ENCODE data around the gene CYB561D1.

The CYB561D1 gene

DNA sequence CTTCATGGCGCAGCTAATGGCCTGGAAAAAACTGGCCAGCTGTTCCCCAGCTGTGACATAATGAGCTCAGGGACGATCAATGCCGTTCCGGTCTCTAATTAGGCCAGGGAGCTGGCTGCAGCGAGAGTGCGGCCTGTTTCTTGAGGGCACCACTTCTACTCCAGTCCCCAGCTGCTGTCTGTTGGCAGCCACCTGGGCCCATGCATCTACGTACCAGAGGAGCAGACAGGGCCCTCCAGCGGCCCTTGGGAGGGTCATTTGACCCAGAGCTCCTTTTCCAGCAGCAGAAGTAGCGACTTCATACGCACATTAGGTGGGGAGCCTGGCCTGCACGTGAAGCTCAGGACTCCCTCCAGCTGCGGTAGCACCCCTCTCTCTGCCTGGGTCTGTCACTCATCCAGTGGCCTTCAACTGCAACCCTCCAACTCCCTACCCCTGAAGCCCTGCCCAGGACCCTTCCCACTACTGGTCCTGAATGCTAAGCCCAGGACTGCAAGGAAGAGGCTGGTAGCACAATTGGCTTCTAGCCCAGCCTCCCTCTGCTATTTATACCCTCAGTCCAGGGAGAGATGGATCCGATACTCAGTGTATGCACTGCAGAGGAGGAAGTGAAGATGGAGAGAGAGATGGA is 36.7 kb downstream of the CYB561D1 start:
- DNase-seq (ENCODE audit: low read depth in 2 of 2), result no peak

DNA sequence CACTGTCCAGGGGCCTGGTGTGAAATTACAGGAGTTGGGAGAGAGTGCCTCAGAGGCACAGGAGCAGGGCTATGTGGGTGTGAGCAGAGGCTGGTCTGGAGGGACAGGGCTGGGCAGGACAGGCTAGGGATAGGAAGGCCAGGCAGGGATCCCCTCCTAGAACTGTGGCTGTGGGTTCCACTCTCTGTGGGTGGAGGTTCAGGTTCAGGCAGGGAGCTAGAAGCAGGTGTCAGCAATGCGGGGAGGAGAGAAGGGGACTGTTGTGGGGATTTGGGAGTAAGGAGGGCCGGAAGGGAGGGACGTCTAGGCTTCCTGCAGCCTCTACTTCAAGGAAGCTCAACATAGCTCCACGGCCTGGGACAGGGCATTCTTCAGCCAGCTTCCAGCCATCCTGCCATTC is 37.5 kb downstream of the CYB561D1 start:
- no peak for DNase-seq (ENCODE audit: low read depth in 2 of 2)

DNA sequence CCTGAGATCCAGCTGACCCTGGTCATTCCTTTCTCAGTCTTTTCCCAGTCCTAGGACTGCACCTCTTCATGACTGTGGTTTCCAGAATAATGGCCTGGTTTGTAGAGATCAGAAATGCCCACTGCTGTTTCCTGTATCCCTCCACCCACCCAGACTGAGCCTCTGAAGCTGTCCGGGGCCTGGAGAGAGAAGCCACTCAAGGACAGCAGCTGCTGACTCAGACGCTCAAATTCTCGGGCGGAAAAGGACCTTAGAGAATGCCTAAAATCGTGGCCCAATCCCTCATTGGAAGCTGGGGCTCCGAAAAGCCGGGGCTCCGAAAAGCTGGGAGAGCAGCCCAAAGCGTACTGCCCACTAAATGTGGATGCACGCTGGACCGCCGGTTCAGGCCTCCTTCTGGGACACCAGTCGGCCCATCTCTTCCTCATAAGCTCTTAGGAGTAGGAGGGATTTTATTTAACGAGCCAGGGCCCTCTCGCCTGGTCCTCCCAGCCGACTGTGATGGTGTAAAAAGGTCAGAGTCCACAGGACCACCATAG is 38.0 kb downstream of the CYB561D1 start:
- no peak for DNase-seq (ENCODE audit: low read depth in 2 of 2)

DNA sequence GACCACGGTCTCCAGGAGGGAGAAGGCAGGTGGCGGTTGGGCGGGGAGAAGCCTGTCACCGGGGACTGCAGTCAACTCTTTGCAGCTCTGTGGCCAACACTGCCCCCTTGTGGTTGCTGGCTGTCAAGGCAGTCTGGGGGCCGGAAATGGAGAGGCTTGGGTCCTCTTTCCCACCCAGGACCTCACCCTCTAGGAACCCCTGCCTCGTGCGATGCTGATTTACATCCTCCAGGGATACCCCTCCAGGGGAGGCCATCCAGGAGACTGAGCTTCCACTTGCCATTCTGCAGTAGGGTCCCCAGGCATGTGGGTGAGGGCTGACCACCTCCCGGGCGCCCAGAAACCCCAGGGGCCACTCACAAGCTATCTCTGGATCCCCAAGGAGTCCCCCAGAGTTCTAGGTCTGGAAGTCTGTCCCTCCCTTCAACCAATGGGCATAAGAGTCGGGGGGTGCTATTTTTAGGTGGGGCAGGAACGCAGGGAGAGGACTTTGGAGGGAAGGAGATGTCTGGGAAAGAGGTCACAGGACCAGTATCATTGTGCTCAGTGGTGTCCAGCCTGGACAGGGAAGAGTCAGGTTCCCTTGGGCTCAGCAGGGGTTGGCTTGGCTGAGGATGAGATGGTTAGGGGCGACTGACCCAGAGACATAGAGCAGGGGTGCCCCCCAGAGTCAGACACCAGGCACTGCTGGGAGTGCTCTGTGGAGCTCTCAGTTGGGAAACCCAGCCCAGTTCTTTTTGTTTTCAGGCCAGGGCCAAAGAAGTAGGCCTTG is 38.7 kb downstream of the CYB561D1 start:
- peak; percentile 81 to 88 for DNase-seq (ENCODE audit: low read depth in 2 of 2)

DNA sequence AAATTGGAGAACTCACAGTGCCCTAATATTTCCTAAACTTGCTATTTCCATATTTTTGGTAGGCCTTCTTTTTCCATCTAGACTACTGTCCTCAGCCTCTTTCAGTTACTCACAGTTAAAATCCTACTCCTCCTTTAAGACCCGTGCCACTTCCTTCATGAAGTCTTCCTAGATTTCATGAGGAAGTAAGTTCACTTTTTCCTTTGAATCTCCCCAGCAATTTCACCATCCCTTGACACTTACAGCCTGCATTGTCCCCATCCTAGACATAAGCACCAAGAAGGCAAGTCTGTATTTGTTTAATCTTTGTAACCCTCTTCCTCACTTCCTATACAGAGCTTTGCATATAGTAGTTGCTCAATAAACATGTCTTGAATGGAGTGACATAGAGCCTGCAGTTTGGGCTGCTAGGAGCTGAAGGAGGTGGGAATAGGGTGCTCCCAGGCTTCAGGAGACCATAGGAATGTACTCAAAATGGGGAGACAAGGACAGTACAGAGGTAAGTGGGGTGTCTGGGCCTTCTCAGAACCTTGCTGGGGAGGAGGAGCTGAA is 40.5 kb downstream of the CYB561D1 start:
- no peak for DNase-seq (ENCODE audit: low read depth in 2 of 2)

DNA sequence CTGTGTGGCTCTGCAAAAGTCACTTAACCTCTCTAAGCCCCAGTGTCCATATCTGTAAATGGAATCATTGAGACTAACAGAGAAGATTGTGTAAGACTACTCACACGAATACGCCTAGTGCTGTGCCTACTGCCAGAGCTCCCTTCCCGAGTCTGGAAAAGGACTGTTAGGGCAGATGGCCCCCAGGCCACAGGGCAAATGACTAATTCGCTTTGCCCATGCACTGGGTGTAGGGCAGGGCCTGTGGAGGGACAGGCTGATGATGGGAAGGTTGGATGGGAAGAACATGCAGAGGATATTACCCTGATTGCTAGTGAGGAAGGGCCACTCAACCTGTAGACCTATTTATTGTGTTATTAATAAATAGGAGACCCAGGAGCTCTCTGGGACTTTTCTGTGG is 41.6 kb downstream of the CYB561D1 start:
- no peak for DNase-seq (ENCODE audit: low read depth in 2 of 2)

DNA sequence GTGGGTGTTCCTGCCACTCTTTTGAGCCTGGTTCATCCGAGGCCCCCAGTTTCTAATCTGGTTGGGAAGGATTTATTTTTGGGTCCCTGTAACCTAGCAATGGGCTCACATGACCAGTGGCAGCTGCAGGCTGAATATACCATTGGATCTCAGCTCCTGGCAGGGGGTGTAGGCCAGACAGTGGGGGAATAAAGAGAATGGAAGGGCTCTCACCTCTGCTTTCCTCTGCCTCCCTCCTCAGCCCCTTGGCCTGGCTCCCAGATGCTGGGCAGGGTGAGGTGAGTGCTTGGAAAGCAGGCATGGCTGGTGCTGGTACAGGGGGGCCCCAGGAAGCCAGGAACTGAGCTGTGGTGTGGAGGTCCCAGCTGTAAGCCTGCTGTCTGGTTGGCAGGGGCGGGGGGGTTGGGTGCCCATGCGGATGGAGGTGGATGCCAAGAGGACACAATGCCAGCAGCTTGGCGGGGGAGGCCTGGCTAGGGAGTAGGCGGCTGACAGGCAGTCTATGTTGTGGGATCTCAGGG is 42.1 kb downstream of the CYB561D1 start:
- DNase-seq (ENCODE audit: low read depth in 2 of 2), result no peak

DNA sequence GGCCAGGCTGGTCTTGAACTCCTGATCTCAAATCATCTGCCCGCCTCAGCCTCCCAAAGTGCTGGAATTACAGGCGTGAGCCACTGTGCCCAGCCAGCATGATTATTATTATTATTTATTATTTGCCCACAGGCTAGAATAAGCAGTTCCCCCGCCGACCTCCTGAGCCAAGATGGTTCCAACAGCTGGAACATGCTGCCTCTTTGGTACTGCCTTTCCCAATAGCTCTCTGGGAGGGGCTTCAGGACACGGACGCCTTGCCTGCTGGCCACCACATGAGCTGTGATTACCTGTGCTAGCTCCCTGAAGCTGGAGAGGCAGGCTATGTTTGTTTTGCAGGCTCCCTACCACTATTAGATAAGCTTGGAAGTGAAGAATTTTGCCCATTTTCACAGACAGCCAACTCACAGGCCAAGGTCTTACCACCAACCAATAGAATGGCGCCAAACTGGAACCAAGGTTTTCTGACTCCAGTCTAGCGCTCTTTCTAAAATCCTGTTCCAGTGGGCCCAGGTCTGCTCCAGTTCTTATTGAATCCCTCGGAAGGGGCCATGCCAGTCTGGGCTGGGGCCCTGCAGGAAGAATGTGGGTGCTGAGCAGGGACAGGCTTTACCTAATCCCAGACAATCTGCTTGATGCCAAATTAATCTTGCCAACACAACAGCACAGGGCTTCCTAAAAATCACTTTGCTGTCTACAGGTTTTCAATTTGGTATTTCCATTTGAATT is 43.7 kb downstream of the CYB561D1 start:
- DNase-seq (ENCODE audit: low read depth in 2 of 2), result no peak

DNA sequence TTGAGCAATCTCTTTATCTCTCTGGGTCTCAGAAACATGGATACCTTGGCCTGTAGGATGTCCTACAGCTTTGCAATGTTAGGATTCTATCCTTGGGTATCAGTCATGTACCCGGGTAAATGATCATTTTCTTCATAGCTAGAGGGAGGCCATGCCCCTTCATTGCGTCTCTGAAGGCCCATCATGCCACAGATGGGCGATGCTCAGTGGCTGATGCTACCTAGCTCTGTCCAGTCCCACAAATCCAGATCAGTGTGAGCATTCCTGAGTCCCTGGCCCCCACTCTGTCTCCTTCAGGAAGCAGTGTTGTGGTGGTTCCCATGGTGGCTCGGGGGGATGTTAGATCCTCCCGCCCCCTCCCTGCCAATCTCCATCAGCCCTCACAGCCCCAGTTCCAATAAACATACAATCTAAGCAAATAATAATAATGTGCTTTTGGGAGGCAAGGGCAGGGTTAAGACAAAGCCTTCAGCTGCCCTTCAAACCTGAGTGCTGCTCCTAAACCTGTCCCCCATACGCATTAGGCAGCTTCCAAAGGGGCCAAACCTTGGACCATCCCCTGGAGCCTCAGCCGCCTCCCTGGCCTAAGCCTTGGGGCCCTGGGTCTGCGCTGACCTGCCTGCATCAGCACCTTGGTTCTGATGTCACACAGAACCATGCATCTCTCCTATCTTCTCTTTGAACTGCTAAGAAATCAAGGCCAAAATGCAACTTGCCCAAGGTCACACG is 45.1 kb downstream of the CYB561D1 start:
- DNase-seq (ENCODE audit: low read depth in 2 of 2), result no peak

DNA sequence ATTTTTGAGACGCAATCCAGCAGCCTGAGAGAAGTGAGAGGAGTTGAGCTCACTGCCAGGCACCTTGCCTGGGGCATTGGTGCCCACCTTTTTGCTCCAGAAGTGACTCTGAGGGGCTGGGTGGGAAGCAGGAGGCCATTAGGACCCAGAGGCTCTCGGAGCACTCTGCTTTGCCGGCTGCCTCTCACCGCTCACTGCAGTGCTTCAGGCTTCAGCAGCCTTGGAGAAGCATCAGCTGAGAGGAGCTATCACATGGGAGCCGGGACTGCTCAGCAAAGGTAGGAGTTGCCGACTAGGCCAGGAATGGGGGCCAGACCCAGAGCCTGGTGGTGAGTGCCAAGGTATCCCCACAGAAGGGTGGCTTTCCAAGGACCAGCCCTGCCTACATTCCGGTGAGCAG is 45.8 kb downstream of the CYB561D1 start, which contains the start of gene GPR61:
Gene GPR61 (plus strand): TSS at position 197 of the 400 bp plus-strand sequence. CDS start 3,151 bp downstream, outside the sequence.
- DNase-seq (ENCODE audit: low read depth in 2 of 2), result no peak

DNA sequence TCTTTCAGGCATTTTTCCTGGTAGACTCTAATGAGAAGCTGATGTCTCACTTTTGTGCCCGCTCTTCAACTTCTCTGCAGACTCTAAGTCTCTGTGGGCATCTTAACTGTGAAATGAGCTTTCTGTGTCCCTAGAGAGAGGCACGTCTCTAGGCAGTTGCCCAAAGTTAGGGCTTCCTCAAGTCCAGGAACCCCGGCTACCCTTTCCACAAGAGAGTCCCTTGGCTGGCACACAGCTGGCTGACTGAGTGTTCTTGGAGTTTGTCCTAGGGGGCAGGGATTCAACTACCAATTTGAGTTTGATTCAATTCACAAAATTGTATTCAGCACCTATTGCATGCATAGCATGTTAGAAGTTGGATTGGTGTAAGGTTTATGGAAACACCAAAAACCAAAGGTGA is 47.2 kb downstream of the CYB561D1 start:
- DNase-seq (ENCODE audit: low read depth in 2 of 2), result no peak

DNA sequence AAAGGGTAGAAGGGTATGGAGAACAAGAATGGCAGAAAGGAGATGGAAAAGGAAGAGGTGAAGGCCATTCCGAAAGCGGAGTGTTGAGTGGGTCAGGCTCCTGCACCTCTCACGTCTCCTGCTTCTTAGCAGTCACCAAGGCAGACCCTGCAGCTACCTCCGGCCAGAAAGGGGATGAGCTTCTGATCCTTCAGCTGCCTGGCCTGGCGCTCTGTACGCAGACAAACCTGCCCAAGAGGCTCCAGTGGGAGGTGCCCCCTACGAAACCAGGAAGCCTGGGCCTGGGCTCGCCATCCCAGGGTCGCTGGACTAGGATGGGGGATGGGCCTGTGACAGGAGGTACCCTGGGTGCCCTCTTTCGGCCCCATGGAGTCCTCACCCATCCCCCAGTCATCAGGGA is 48.8 kb downstream of the CYB561D1 start:
- no peak for DNase-seq (ENCODE audit: low read depth in 2 of 2)

DNA sequence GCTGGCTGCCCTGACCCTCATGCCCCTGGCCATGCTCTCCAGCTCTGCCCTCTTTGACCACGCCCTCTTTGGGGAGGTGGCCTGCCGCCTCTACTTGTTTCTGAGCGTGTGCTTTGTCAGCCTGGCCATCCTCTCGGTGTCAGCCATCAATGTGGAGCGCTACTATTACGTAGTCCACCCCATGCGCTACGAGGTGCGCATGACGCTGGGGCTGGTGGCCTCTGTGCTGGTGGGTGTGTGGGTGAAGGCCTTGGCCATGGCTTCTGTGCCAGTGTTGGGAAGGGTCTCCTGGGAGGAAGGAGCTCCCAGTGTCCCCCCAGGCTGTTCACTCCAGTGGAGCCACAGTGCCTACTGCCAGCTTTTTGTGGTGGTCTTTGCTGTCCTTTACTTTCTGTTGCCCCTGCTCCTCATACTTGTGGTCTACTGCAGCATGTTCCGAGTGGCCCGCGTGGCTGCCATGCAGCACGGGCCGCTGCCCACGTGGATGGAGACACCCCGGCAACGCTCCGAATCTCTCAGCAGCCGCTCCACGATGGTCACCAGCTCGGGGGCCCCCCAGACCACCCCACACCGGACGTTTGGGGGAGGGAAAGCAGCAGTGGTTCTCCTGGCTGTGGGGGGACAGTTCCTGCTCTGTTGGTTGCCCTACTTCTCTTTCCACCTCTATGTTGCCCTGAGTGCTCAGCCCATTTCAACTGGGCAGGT is 49.5 kb downstream of the CYB561D1 start:
- no peak for DNase-seq (ENCODE audit: low read depth in 2 of 2)

DNA sequence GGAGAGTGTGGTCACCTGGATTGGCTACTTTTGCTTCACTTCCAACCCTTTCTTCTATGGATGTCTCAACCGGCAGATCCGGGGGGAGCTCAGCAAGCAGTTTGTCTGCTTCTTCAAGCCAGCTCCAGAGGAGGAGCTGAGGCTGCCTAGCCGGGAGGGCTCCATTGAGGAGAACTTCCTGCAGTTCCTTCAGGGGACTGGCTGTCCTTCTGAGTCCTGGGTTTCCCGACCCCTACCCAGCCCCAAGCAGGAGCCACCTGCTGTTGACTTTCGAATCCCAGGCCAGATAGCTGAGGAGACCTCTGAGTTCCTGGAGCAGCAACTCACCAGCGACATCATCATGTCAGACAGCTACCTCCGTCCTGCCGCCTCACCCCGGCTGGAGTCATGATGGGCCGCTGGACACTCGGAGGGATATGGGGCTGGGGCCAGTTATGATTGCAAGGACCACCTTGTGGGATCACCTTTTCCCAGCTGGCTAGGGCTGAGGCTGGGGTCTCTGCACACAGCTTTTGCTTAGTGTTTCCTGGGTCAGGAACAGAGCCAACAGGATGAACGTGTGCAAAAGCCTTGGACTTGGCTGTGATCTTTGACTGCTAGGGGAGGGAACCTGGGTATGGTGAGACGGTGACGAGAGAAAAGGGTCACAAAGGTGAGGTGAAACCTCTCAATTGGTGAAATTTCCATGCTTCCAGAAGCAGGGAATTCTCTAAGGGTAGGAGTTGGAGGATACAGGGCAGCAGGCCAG is 50.3 kb downstream of the CYB561D1 start:
- DNase-seq (ENCODE audit: low read depth in 2 of 2), result no peak

DNA sequence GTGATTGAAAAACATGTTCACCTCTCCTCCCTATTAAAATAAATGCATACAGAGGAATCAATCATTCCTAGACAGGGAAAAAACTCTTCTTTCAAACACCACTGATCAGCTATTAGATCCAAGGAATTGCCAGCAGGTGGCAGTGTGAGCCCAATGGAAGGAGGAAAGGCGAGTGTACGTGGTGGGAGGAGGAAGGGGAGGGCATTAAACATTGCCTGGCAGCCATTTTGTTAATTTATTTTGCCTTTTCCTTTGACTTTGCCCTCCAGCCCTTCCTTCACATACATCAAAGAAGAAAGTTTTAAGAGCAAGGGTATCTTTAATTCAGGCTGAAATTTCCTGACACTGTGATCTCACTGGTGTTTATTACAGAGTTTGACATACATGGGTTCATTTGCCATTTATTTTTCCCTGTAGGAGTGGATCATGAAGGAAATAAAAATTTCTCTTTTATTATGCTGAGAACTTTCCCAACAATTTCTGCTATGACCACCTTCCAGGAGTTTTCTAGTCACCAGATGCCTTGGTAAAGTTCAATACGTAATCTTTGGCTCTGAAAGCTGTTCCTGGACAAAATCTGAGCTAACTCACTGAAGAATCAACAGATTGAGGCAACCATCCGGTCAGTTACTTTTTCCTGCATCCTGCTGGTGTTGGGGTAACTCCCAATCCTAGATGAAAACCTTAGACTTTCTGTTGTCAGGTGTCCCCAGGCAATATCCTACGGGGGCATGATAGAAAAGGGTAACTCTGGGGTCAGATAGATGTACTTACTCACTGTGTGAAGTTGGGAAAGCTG is 52.6 kb downstream of the CYB561D1 start:
- DNase-seq (ENCODE audit: low read depth in 2 of 2), result peak; percentile 73 to 88

DNA sequence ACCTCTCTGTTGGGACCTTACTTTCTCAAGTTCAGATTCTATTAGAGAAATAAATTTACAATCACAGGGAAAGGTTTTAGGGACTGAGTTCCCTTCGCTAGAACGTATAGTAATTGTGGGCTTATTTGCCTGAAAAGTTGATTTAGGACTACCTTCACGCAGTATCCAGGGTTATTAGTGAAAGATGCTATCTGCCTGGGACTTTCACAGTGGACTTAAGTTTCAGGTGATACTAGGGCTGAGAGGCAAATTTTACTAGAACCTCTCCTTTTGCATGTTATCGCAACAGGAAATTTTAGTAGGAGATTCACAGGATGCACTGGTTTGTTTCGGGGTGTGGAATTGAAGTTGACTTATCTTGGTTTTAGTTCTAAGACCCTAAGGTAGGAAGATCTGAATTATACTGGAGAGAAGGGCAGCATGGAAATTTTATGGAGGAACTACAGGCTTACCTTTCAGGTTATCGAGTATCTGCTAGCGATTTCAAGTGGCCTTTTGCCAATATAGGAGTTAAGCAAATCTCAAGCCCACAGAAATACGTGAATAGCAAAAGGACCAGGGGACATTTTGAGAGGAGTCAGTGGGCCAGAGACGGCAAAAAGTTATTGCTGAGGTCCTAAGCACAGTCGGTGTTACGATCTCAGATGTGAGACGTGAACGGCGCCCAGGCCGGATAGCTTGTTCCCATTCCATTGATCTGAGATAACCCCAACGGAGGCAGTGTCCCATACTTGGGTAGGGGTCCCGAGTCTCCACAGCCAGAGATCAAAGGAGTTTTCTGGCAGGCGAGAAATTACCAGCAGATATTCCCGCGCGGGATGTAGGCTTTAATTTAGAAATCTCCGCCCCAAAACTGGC is 53.8 kb downstream of the CYB561D1 start:
- peak in 1 of 2 donors; percentile 9 for DNase-seq (ENCODE audit: low read depth in 2 of 2)

DNA sequence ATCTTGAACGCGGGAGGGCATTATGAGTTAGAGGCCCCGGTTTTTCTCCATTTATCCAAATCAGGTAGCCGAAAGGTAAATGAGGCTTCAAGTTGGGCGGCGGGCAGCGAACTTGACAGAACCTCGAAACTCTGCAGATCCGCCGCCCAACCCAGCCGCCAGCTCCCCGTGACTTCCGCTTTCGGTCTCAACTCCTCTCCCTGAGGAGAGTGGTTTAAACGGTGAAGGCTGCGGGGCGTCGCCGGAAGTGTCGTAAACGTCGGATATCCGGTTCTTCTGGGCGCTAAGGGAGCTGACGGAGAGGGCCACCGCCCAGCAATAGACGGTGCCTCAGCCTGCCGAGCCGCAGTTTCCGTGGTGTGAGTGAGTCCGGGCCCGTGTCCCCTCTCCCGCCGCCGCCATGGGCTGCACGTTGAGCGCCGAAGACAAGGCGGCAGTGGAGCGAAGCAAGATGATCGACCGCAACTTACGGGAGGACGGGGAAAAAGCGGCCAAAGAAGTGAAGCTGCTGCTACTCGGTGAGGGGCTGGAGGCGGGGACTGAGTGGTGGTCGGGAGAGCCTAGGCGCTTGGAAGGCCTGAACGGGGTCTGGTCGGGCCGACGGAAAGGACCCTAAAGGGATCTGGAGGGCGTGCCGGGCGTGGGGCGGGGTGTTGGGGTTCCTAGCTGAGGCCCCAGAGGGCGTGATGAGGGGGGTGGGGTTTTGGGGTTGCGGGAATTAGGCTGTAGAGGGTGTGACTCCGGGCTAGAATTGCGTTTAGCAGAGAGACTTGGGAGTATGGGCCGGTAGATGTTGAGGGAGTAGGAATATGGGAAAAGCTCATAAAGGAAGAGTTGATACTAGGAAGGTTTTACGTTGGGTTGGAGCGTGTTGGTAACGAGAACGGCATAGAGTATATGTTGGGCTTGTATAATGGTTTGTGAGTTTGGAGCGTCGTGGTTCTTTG is 54.7 kb downstream of the CYB561D1 start, which contains the start of gene GNAI3:
Gene GNAI3 (plus strand): TSS at position 295 of the 947 bp plus-strand sequence. CDS start 106 bp downstream, at position 401.
- DNase-seq (ENCODE audit: low read depth in 2 of 2), result peak; percentile 90 to 91
